A549 (cell line): ENCODE measurements around the gene LRRC28. TPM values are rescaled to one million over a fixed set of nuclear protein-coding genes. Genes with fewer than 3 reads are reported as not detected.

Experiments used
- ATAC-seq, 2 experiments: fragments of 200-7000 bp in 1 of 2; fragments of >200 bp in 1 of 2; cut with Nextera tagmentation in 1 of 2; cut with Tn5 transposase in 1 of 2; 3 replicates each; pipeline versions ENCODE4 v1.8.0 to v1.9.1; 2018 to 2020; ENCODE audit warnings: mild to moderate bottlenecking in 1 of 2, moderate library complexity in 1 of 2
- CTCF ChIA-PET: fragments of 300-600 bp; sonication (Branson Sonifier 250); formaldehyde crosslinking; extraction: SDS; loops from one replicate; lab custom pipeline; 2021; ENCODE audit warnings: antibody characterized with exemption, inconsistent platforms; lab: Yijun Ruan, JAX
- POLR2A ChIA-PET: fragments of 350-600 bp; formaldehyde crosslinking; extraction: SDS; loops from one replicate; lab custom pipeline; 2021; ENCODE audit warnings: antibody characterized with exemption, inconsistent platforms; lab: Yijun Ruan, JAX
- DNase-seq, 2 experiments: peaks; one replicate each; pipeline versions ENCODE4 v3.0.0 to v3.0.0-alpha.2; 2011 to 2016; ENCODE audit warnings: low read depth in 1 of 2, low spot score in 1 of 2
- FAIRE-seq: peaks from 2 replicates; lab custom pipeline; 2011; peaks lifted over from hg19 to GRCh38; lab: Jason Lieb, UNC
- H3K27ac ChIP-seq, 2 experiments: fragments of >200 bp; sonication (Bioruptor Twin); formaldehyde crosslinking; 3 replicates each; pipeline ENCODE4 v1.5.1; 2016 to 2017
- H3K4me1 ChIP-seq: fragments of >200 bp; sonication (Bioruptor Twin); formaldehyde crosslinking; 3 replicates; pipeline ENCODE4 v1.6.1; 2016
- H3K4me2 ChIP-seq: fragments of >200 bp; sonication (Bioruptor Twin); formaldehyde crosslinking; 3 replicates; pipeline ENCODE4 v1.6.1; 2016
- H3K4me3 ChIP-seq: fragments of >200 bp; sonication (Bioruptor Twin); formaldehyde crosslinking; 3 replicates; pipeline ENCODE4 v1.5.1; 2016
- H3K9me3 ChIP-seq: fragments of >200 bp; sonication (Bioruptor Twin); formaldehyde crosslinking; 3 replicates; pipeline ENCODE4 v1.6.1; 2016
- CEBPB ChIP-seq, 2 experiments: fragments of >200 bp in 1 of 2; sonication (Bioruptor Twin) in 1 of 2; formaldehyde crosslinking in 1 of 2; IDR thresholded peaks; 2 replicates each; pipeline ENCODE4 v1.6.1; 2012 to 2016
- CHD2 ChIP-seq: fragments of 150-350 bp; IDR thresholded peaks from 2 replicates; pipeline ENCODE4 v1.6.1; 2014; ENCODE audit warnings: low read length; ENCODE audit not compliant: partially characterized antibody
- CTCF ChIP-seq: fragments of >200 bp; sonication (Bioruptor Twin); formaldehyde crosslinking; IDR thresholded peaks from 3 replicates; pipeline ENCODE4 v1.5.1; 2016
- E2F6 ChIP-seq: IDR thresholded peaks from 2 replicates; pipeline ENCODE4 v1.6.1; 2012; ENCODE audit warnings: low read depth, borderline replicate concordance
- EP300 ChIP-seq, 2 experiments: fragments of >200 bp; sonication (Bioruptor Twin); formaldehyde crosslinking; IDR thresholded peaks; 2 replicates in 1 of 2; 3 replicates in 1 of 2; pipeline ENCODE4 v1.6.1; 2016 to 2017
- ESRRA ChIP-seq: fragments of 150-350 bp; IDR thresholded peaks from 2 replicates; pipeline ENCODE4 v1.6.1; 2014; ENCODE audit warnings: mild to moderate bottlenecking, low read length, borderline replicate concordance
- FOXS1 ChIP-seq: fragments of 250-450 bp; sonication (Bioruptor Pico); IDR thresholded peaks from 2 replicates; pipeline ENCODE4 v1.5.0; 2020; ENCODE audit warnings: mild to moderate bottlenecking, moderate library complexity
- HEYL ChIP-seq: fragments of 250-450 bp; sonication (Bioruptor Pico); IDR thresholded peaks from 2 replicates; pipeline ENCODE4 v1.8.0; 2021; ENCODE audit warnings: mild to moderate bottlenecking, moderate library complexity
- HMGXB4 ChIP-seq: fragments of 250-450 bp; sonication (Bioruptor Pico); IDR thresholded peaks from 2 replicates; pipeline ENCODE4 v1.5.0; 2021; ENCODE audit warnings: mild to moderate bottlenecking, moderate library complexity, borderline replicate concordance
- HOXB13 ChIP-seq: fragments of 250-450 bp; sonication (Bioruptor Pico); IDR thresholded peaks from 2 replicates; pipeline ENCODE4 v1.5.0; 2020; ENCODE audit warnings: low read depth, mild to moderate bottlenecking, moderate library complexity
- HOXB5 ChIP-seq: fragments of 250-450 bp; sonication (Bioruptor Pico); IDR thresholded peaks from 2 replicates; pipeline ENCODE4 v1.5.0; 2020; ENCODE audit warnings: mild to moderate bottlenecking, moderate library complexity
- JUN ChIP-seq, 2 experiments: fragments of >200 bp; sonication (Bioruptor Twin); formaldehyde crosslinking; IDR thresholded peaks; 2 replicates in 1 of 2; 3 replicates in 1 of 2; pipeline ENCODE4 v1.6.1; 2016 to 2017
- MAFK ChIP-seq: fragments of 450-650 bp; IDR thresholded peaks from 2 replicates; pipeline ENCODE4 v1.6.1; 2014; ENCODE audit not compliant: partially characterized antibody
- MAZ ChIP-seq: fragments of 150-350 bp; IDR thresholded peaks from 2 replicates; pipeline ENCODE4 v1.6.1; 2014; ENCODE audit warnings: antibody characterized with exemption, low read depth, low read length, borderline replicate concordance
- MYC ChIP-seq: IDR thresholded peaks from 2 replicates; pipeline ENCODE4 v1.6.1; 2012; ENCODE audit warnings: mild to moderate bottlenecking, inconsistent platforms, low read length, improper control_type of control experiment, borderline replicate concordance
- NPAS2 ChIP-seq: fragments of 250-450 bp; sonication (Bioruptor Pico); IDR thresholded peaks from 2 replicates; pipeline ENCODE4 v1.8.0; 2022; ENCODE audit warnings: mild to moderate bottlenecking, moderate library complexity, borderline replicate concordance
- PHF8 ChIP-seq: fragments of 200-600 bp; sonication (generic); IDR thresholded peaks from 2 replicates; pipeline ENCODE4 v1.6.1; 2016; ENCODE audit warnings: low read depth, mild to moderate bottlenecking, antibody characterized with exemption, moderate library complexity, borderline replicate concordance
- POLR2A ChIP-seq: IDR thresholded peaks from 2 replicates; pipeline ENCODE4 v1.6.1; 2012; ENCODE audit warnings: mild to moderate bottlenecking, low read length
- RNF2 ChIP-seq: fragments of 200-600 bp; sonication (generic); IDR thresholded peaks from 2 replicates; pipeline ENCODE4 v1.6.1; 2016; ENCODE audit warnings: low read depth, mild to moderate bottlenecking, antibody characterized with exemption, moderate library complexity, borderline replicate concordance
- TFCP2L1 ChIP-seq: fragments of 250-450 bp; sonication (Bioruptor Pico); IDR thresholded peaks from 2 replicates; pipeline ENCODE4 v1.5.0; 2021; ENCODE audit warnings: mild to moderate bottlenecking
- USF2 ChIP-seq: fragments of 450-650 bp; IDR thresholded peaks from 2 replicates; pipeline ENCODE4 v1.6.1; 2014; ENCODE audit warnings: antibody characterized with exemption
- ZC3H11A ChIP-seq: fragments of 450-650 bp; IDR thresholded peaks from 2 replicates; pipeline ENCODE4 v1.6.1; 2014; ENCODE audit warnings: antibody characterized with exemption, mild to moderate bottlenecking
- ZFP36 ChIP-seq: fragments of 450-650 bp; IDR thresholded peaks from 2 replicates; pipeline ENCODE4 v1.6.1; 2014; ENCODE audit warnings: borderline replicate concordance; ENCODE audit not compliant: partially characterized antibody
- WGBS: methylation state at CpG from one replicate; pipeline ENCODE4 v1.1.6; 2017; ENCODE audit errors: missing lambda C conversion rate; 5-methylcytosine and 5-hydroxymethylcytosine counted together
- polyA plus RNA-seq, 4 experiments: library from polyadenylated mRNA; depleted of rRNA in 3 of 4; stranded (reverse); fragments of >200 nt; fragmentation: RNase III in 1 of 4; extraction: RNeasy Plus Mini Kit Qiagen cat#74134 plus additional on column Dnase treatment in 1 of 4; gene quantifications; 2 replicates in 3 of 4; 3 replicates in 1 of 4; pipeline ENCODE4 v1.2.3, GENCODE V29; 2011 to 2017

Gene LRRC28
- polyA plus RNA-seq, 2 of the 4 experiments (the other 2 are of a cell fraction), result 19.6 to 62.4 TPM

- ATAC-seq, result no peak
- WGBS, result 81% methylated on average over 24 of the region's 24 CpGs
- DNase-seq, result no peak
- ChIA-PET CTCF (interaction anchor here (0.6 to 1.5 kb wide), 9 partner anchors 8 to 548 kb away, joined by 3 to 5 read pairs (median 4); no protein-coding TSS in a partner anchor), POLR2A (no interaction called here)
- Histone ChIP-seq H3K4me1 (peaks cover 17% of the 10 kb centered on the region), H3K4me2 (no peak overlapping the region), H3K9me3 (no peaks in the 10 kb centered on the region), H3K27ac (no peak overlapping the region), H3K4me3 (no peak overlapping the region)
- TF ChIP-seq POLR2A (no peak), ESRRA (no peak), RNF2 (no peak), ZC3H11A (no peak)
- no peak for FAIRE-seq
Measured at GRCh38 chr15:99438691-99439523, 187.6 kb downstream of the LRRC28 start.

GRCh38 chr15:99439524-99439835, 188.2 kb downstream of the LRRC28 start:
- no peak overlapping the region for H3K4me2 ChIP-seq
- TF ChIP-seq CHD2, result no peak
- TF ChIP-seq MAFK, result no peak
- no peak for TF ChIP-seq CEBPB (IDR thresholded peaks at IDR 0.05)
- no peak for TF ChIP-seq HOXB5 (CRISPR knock-in tag)
- TF ChIP-seq FOXS1, result no peak
- TF ChIP-seq MAZ, result no peak
- TF ChIP-seq CTCF, result no peak
- no peak for TF ChIP-seq JUN (IDR thresholded peaks at IDR 0.05)
- no peak for TF ChIP-seq MYC
- TF ChIP-seq NPAS2 (CRISPR knock-in tag), result no peak
- TF ChIP-seq EP300 (IDR thresholded peaks at IDR 0.05), result no peak
- TF ChIP-seq HMGXB4, result no peak
- TF ChIP-seq ESRRA, result no peak
- TF ChIP-seq ZFP36, result no peak
- no peak for TF ChIP-seq ZC3H11A
- TF ChIP-seq USF2, result no peak
- no peak overlapping the region for H3K27ac ChIP-seq
- H3K4me3 ChIP-seq, result no peak overlapping the region
- CTCF ChIA-PET, result interaction anchor here (0.6 to 1.5 kb wide), 8 partner anchors 9 to 547 kb away, joined by 3 to 5 read pairs (median 4); no protein-coding TSS in a partner anchor
- no peak for ATAC-seq
- DNase-seq, result no peak
- WGBS, result 93% methylated on average over 9 of the region's 9 CpGs
- POLR2A ChIA-PET, result no interaction called here
- no peak for FAIRE-seq
- H3K9me3 ChIP-seq, result no peaks in the 10 kb centered on the region
- peaks cover 17% of the 10 kb centered on the region for H3K4me1 ChIP-seq

GRCh38 chr15:99440029-99440428, 188.7 kb downstream of the LRRC28 start:
- ChIA-PET CTCF (interaction anchor here (1.0 to 1.9 kb wide), 3 partner anchors 9 to 265 kb away, joined by 3 to 6 read pairs (median 3); no protein-coding TSS in a partner anchor), POLR2A (no interaction called here)
- Histone ChIP-seq H3K9me3 (no peaks in the 10 kb centered on the region), H3K27ac (no peak overlapping the region), H3K4me1 (peaks cover 17% of the 10 kb centered on the region), H3K4me2 (no peak overlapping the region), H3K4me3 (no peak overlapping the region)
- WGBS, result 76% methylated on average over 9 of the region's 9 CpGs
- FAIRE-seq (no peak), DNase-seq (no peak), ATAC-seq (no peak)
- no peak for TF ChIP-seq E2F6
- TF ChIP-seq HEYL, result no peak
- TF ChIP-seq CTCF, result no peak
- no peak for TF ChIP-seq ESRRA
- TF ChIP-seq HOXB13 (CRISPR knock-in tag), result no peak
- no peak for TF ChIP-seq PHF8
- no peak for TF ChIP-seq TFCP2L1 (CRISPR knock-in tag)
